CD4-positive, alpha-beta T cell treated with Interleukin-10 for 1 hour (primary cell): ENCODE results near the gene GSG1.
"Not testable (repeated sequence)": the region's sequence is repeated elsewhere in the genome, so short reads cannot be mapped to it uniquely, and the experiment has no call there.

Source experiments
- DNase-seq: peaks from one replicate; pipeline ENCODE4 v3.0.0-alpha.2; 2020

Gene GSG1

GRCh38 chr12:13049816-13050215, 53.7 kb downstream of the GSG1 start:
- DNase-seq, result no peak

- no peak for DNase-seq
Measured at GRCh38 chr12:13046964-13047363, 56.5 kb downstream of the GSG1 start.

GRCh38 chr12:13045816-13046215, 57.7 kb downstream of the GSG1 start:
- no peak for DNase-seq

- DNase-seq, result no peak
Measured at GRCh38 chr12:13044906-13045299, 58.6 kb downstream of the GSG1 start.

- DNase-seq, result peak; percentile 73
Measured at GRCh38 chr12:13044002-13044905, 59.2 kb downstream of the GSG1 start, which contains the start of gene FAM234B. TSS of gene FAM234B (plus strand) at chr12:13044381. CDS start at chr12:13044404, 23 bp downstream.

- DNase-seq, result no peak
Measured at GRCh38 chr12:13042666-13043230, 60.7 kb downstream of the GSG1 start.

GRCh38 chr12:13041224-13041623, 62.2 kb downstream of the GSG1 start:
- DNase-seq, result no peak

- DNase-seq, result no peak
Measured at GRCh38 chr12:13039328-13039956, 64.0 kb downstream of the GSG1 start.

GRCh38 chr12:13038491-13039161, 64.8 kb downstream of the GSG1 start:
- DNase-seq, result no peak

- no peak for DNase-seq
Measured at GRCh38 chr12:13036881-13037280, 66.6 kb downstream of the GSG1 start.

GRCh38 chr12:13035335-13035734, 68.1 kb downstream of the GSG1 start:
- DNase-seq, result not testable (repeated sequence)
